ENCODE data around the gene CCDC50. TPM values are rescaled to one million over a fixed set of nuclear protein-coding genes. Genes with fewer than 3 reads are reported as not detected.

CCDC50 gene
- total RNA-seq, 1 donor from 2014 or later, result 178 TPM

- Histone ChIP-seq H3K36me3 (ENCODE audit: control insufficient read depth, insufficient read depth, low read length) (no peaks in the 10 kb centered on the region), H3K27me3 (ENCODE audit: control insufficient read depth, insufficient read depth, low read length) (no peaks in the 10 kb centered on the region), H3K4me3 (ENCODE audit: low read depth, low read length) (no peak overlapping the region)
- no peak for TF ChIP-seq CTCF (IDR thresholded peaks at IDR 0.05; ENCODE audit: insufficient read depth, low read length, poor library complexity, severe bottlenecking)
- DNase-seq (ENCODE audit: low read depth), result no peak
These were observed 95.7 kb downstream of the CCDC50 start for GRCh38 chr3:191424881-191425280.

GRCh38 chr3:191425322-191425734, 96.1 kb downstream of the CCDC50 start:
- Histone ChIP-seq H3K36me3 (ENCODE audit: control insufficient read depth, insufficient read depth, low read length) (no peaks in the 10 kb centered on the region), H3K4me3 (ENCODE audit: low read depth, low read length) (no peak overlapping the region), H3K27me3 (ENCODE audit: control insufficient read depth, insufficient read depth, low read length) (no peaks in the 10 kb centered on the region)
- TF ChIP-seq CTCF (IDR thresholded peaks at IDR 0.05; ENCODE audit: insufficient read depth, low read length, poor library complexity, severe bottlenecking), result no peak
- DNase-seq (ENCODE audit: low read depth), result no peak

GRCh38 chr3:191426311-191426710, 97.1 kb downstream of the CCDC50 start:
- Histone ChIP-seq H3K36me3 (ENCODE audit: control insufficient read depth, insufficient read depth, low read length) (no peaks in the 10 kb centered on the region), H3K27me3 (ENCODE audit: control insufficient read depth, insufficient read depth, low read length) (no peaks in the 10 kb centered on the region), H3K4me3 (ENCODE audit: low read depth, low read length) (no peak overlapping the region)
- no peak for DNase-seq (ENCODE audit: low read depth)
- no peak for TF ChIP-seq CTCF (IDR thresholded peaks at IDR 0.05; ENCODE audit: insufficient read depth, low read length, poor library complexity, severe bottlenecking)

- no peak for TF ChIP-seq CTCF (IDR thresholded peaks at IDR 0.05; ENCODE audit: insufficient read depth, low read length, poor library complexity, severe bottlenecking)
- DNase-seq (ENCODE audit: low read depth), result no peak
- Histone ChIP-seq H3K36me3 (ENCODE audit: control insufficient read depth, insufficient read depth, low read length) (no peaks in the 10 kb centered on the region), H3K4me3 (ENCODE audit: low read depth, low read length) (no peak overlapping the region), H3K27me3 (ENCODE audit: control insufficient read depth, insufficient read depth, low read length) (no peaks in the 10 kb centered on the region)
These were observed 99.0 kb downstream of the CCDC50 start for GRCh38 chr3:191428177-191428576.

- TF ChIP-seq CTCF (IDR thresholded peaks at IDR 0.05; ENCODE audit: insufficient read depth, low read length, poor library complexity, severe bottlenecking), result no peak
- DNase-seq (ENCODE audit: low read depth), result no peak
- Histone ChIP-seq H3K27me3 (ENCODE audit: control insufficient read depth, insufficient read depth, low read length) (no peaks in the 10 kb centered on the region), H3K36me3 (ENCODE audit: control insufficient read depth, insufficient read depth, low read length) (no peaks in the 10 kb centered on the region), H3K4me3 (ENCODE audit: low read depth, low read length) (no peak overlapping the region)
These were observed 100.9 kb downstream of the CCDC50 start for GRCh38 chr3:191430103-191430502.

GRCh38 chr3:191431160-191431822, 102.1 kb downstream of the CCDC50 start:
- Histone ChIP-seq H3K36me3 (ENCODE audit: control insufficient read depth, insufficient read depth, low read length) (no peaks in the 10 kb centered on the region), H3K27me3 (ENCODE audit: control insufficient read depth, insufficient read depth, low read length) (no peaks in the 10 kb centered on the region), H3K4me3 (ENCODE audit: low read depth, low read length) (no peak overlapping the region)
- TF ChIP-seq CTCF (IDR thresholded peaks at IDR 0.05; ENCODE audit: insufficient read depth, low read length, poor library complexity, severe bottlenecking), result no peak
- no peak for DNase-seq (ENCODE audit: low read depth)
